K562 (cell line): ENCODE data around the gene TRPC1. TPM values are rescaled to one million over a fixed set of nuclear protein-coding genes. Genes with fewer than 3 reads are reported as not detected.

Source experiments
- ATAC-seq: fragments of 200-7000 bp; cut with Tn5 transposase; 3 replicates; pipeline ENCODE4 v1.9.1; 2020; ENCODE audit warnings: moderate library complexity
- BruUV-seq: library from RNA; stranded (reverse); fragments of 400-500 nt; replicated peaks from 2 replicates; lab custom pipeline; 2021; lab: Mats Ljungman, UMichigan
- CTCF ChIA-PET: fragments of 300-600 bp; formaldehyde crosslinking; extraction: SDS; loops from one replicate; lab custom pipeline; 2021; ENCODE audit warnings: low intra/inter-chr PET ratio; lab: Yijun Ruan, JAX
- POLR2A ChIA-PET: fragments of 300-600, 350-650 bp; sonication (Branson Sonifier 250); formaldehyde crosslinking; extraction: SDS; loops from one replicate; lab custom pipeline; 2021; ENCODE audit warnings: antibody characterized with exemption, inconsistent platforms; lab: Yijun Ruan, JAX
- DNase-seq, 4 experiments: peaks; one replicate each; pipeline versions ENCODE4 v3.0.0 to v3.0.0-alpha.2; 2011 to 2018; ENCODE audit warnings: low spot score in 3 of 4, mixed read lengths in 3 of 4; ENCODE audit errors: extremely low read depth in 1 of 4
- FAIRE-seq: peaks from 2 replicates; lab custom pipeline; 2011; peaks lifted over from hg19 to GRCh38; lab: Jason Lieb, UNC
- H2AFZ ChIP-seq: 2 replicates; pipeline ENCODE4 v1.6.0; 2011; ENCODE audit warnings: low read depth, low read length, control low read depth, inconsistent platforms
- H3K27ac ChIP-seq: fragments of 200-600 bp; 3 replicates; pipeline ENCODE4 v1.8.0; 2011; ENCODE audit warnings: low read depth, mild to moderate bottlenecking, control low read depth, inconsistent platforms, low read length, moderate library complexity, mixed read lengths; ENCODE audit errors: extremely low read depth
- H3K27me3 ChIP-seq, 2 experiments: fragments of 300-600 bp in 1 of 2; 2 replicates in 1 of 2; 3 replicates in 1 of 2; pipeline versions ENCODE4 v1.6.0 to v1.8.0; 2011; ENCODE audit warnings: inconsistent platforms in 2 of 2, low read length in 2 of 2, mild to moderate bottlenecking in 1 of 2, mixed read lengths in 1 of 2, moderate library complexity in 1 of 2; ENCODE audit not compliant: control insufficient read depth in 2 of 2, insufficient read depth in 2 of 2
- H3K36me3 ChIP-seq: fragments of 300-600 bp; 3 replicates; pipeline ENCODE4 v1.8.0; 2011; ENCODE audit warnings: mild to moderate bottlenecking, low read length, inconsistent platforms; ENCODE audit not compliant: control insufficient read depth, insufficient read depth
- H3K4me1 ChIP-seq, 2 experiments: fragments of 200-600 bp in 1 of 2; replicated peaks in 1 of 2; 2 replicates in 1 of 2; 3 replicates in 1 of 2; pipeline versions ENCODE4 v1.5.1 to v1.8.0; 2011; ENCODE audit warnings: inconsistent platforms in 2 of 2, low read length in 2 of 2, mild to moderate bottlenecking in 1 of 2, mixed read lengths in 1 of 2, moderate library complexity in 1 of 2; ENCODE audit not compliant: control insufficient read depth in 2 of 2, insufficient read depth in 2 of 2
- H3K4me2 ChIP-seq: 2 replicates; pipeline ENCODE4 v1.6.1; 2011; ENCODE audit warnings: low read length, control low read depth, inconsistent platforms, mixed read lengths; ENCODE audit not compliant: insufficient read depth
- H3K4me3 ChIP-seq: fragments of 200-600 bp; sonication (generic), shearing (Covaris generic); 2 replicates; pipeline ENCODE4 v1.5.1; 2016; ENCODE audit warnings: control low read depth, inconsistent platforms
- H3K79me2 ChIP-seq: fragments of 200-600 bp; 3 replicates; pipeline ENCODE4 v1.8.0; 2011; ENCODE audit warnings: low read length, inconsistent platforms; ENCODE audit not compliant: control insufficient read depth, insufficient read depth
- H3K9ac ChIP-seq, 2 experiments: 2 replicates each; pipeline versions ENCODE4 v1.6.0 to v1.6.1; 2011; ENCODE audit warnings: low read depth in 2 of 2, low read length in 2 of 2, control low read depth in 1 of 2, inconsistent platforms in 1 of 2, mild to moderate bottlenecking in 1 of 2, mixed read lengths in 1 of 2; ENCODE audit not compliant: insufficient read depth in 1 of 2
- H3K9me1 ChIP-seq: one replicate; pipeline ENCODE4 v1.6.0; 2011; ENCODE audit warnings: inconsistent platforms, mild to moderate bottlenecking, low read length, moderate library complexity; ENCODE audit not compliant: control insufficient read depth, insufficient read depth
- H3K9me3 ChIP-seq: replicated peaks from 2 replicates; pipeline ENCODE4 v1.5.1; 2011; ENCODE audit warnings: low read depth, low read length, inconsistent platforms; ENCODE audit not compliant: control insufficient read depth, insufficient read depth
- H4K20me1 ChIP-seq: replicated peaks from 2 replicates; pipeline ENCODE4 v1.6.1; 2011; ENCODE audit warnings: low read length, inconsistent platforms, mixed read lengths; ENCODE audit not compliant: control insufficient read depth, insufficient read depth
- CEBPG ChIP-seq, 3 experiments: fragments of 200-800 bp in 1 of 3; sonication (Bioruptor generic) in 1 of 3; sonication (generic) in 1 of 3; formaldehyde crosslinking in 1 of 3; IDR thresholded peaks in 2 of 3; conservative IDR thresholded peaks in 1 of 3; 2 replicates each; pipeline versions ENCODE4 v1.6.1 to v1.8.0; 2016 to 2022; ENCODE audit warnings: missing compliant biosample characterization in 2 of 3, missing genetic modification characterization in 2 of 3, mild to moderate bottlenecking in 1 of 3, missing genetic modification reagents in 1 of 3
- EGR1 ChIP-seq: fragments of 450-650 bp; conservative IDR thresholded peaks from 2 replicates; pipeline ENCODE4 v1.6.1; 2017; ENCODE audit warnings: mild to moderate bottlenecking
- HDAC2 ChIP-seq: fragments of 450-650 bp; IDR thresholded peaks from 2 replicates; pipeline ENCODE4 v1.6.1; 2016; ENCODE audit warnings: mild to moderate bottlenecking
- NFRKB ChIP-seq: fragments of 450-650 bp; IDR thresholded peaks from 2 replicates; pipeline ENCODE4 v1.6.1; 2016; ENCODE audit warnings: low read depth
- SP2 ChIP-seq: IDR thresholded peaks from 2 replicates; pipeline ENCODE4 v1.6.1; 2011; ENCODE audit warnings: mild to moderate bottlenecking, low read depth, low read length, moderate library complexity; ENCODE audit not compliant: poor library complexity, severe bottlenecking; ENCODE audit errors: extremely low read depth
- SUPT5H ChIP-seq: fragments of 450-650 bp; IDR thresholded peaks from 2 replicates; pipeline ENCODE4 v1.6.1; 2016
- ZNF639 ChIP-seq, 2 experiments: fragments of 200-800 bp in 1 of 2; sonication (Bioruptor generic) in 1 of 2; sonication (generic) in 1 of 2; formaldehyde crosslinking in 1 of 2; IDR thresholded peaks in 1 of 2; conservative IDR thresholded peaks in 1 of 2; 2 replicates each; pipeline versions ENCODE4 v1.5.0 to v1.6.1; 2016 to 2020; ENCODE audit warnings: missing compliant biosample characterization in 1 of 2, missing genetic modification characterization in 1 of 2, missing genetic modification reagents in 1 of 2
- WGBS: fragments of 100-300 bp; shearing (Covaris generic); methylation state at CpG from one replicate; pipeline ENCODE4 v1.1.6; 2016; ENCODE audit warnings: low coverage, mixed read lengths; ENCODE audit not compliant: insufficient coverage; ENCODE audit errors: missing lambda C conversion rate; 5-methylcytosine and 5-hydroxymethylcytosine counted together
- in situ Hi-C: fragments of 300-500 bp; cut with MboI; formaldehyde crosslinking; loops from 4 replicates; pipeline ENCODE4 v1.15.0; 2018; ENCODE audit warnings: inconsistent platforms, mixed read lengths
- intact Hi-C: fragments of 100-400 bp; cut with micrococcal nuclease; formaldehyde crosslinking; loops from 2 replicates; pipeline ENCODE4 v1.14.2; 2022
- polyA plus RNA-seq, 8 experiments: library from polyadenylated mRNA; depleted of rRNA in 4 of 8; stranded (reverse) in 5 of 8; unstranded in 3 of 8; fragments of >200 nt; fragmentation: Nextera tagmentation in 2 of 8; fragmentation: Illumina TruSeq in 1 of 8; extraction: Ambion mirVana in 2 of 8; extraction: Trizol in 1 of 8; gene quantifications; 2 replicates each; pipeline versions ENCODE4 v1.2.1 to v1.2.3, GENCODE V29; 2011 to 2014; ENCODE audit warnings: inconsistent platforms in 1 of 8, missing spikeins in 1 of 8
- total RNA-seq, 7 experiments: library from RNA; depleted of rRNA in 6 of 7; stranded (reverse); fragments of >200 nt in 6 of 7; fragmentation: Illumina TruSeq in 2 of 7; extraction: Trizol in 2 of 7; gene quantifications; 2 replicates each; pipeline versions ENCODE4 v1.2.1 to v1.2.3, GENCODE V29; 2011 to 2021; ENCODE audit warnings: low replicate concordance in 1 of 7
- TF ChIP-seq, protein P1 (sequence below): sonication (generic); formaldehyde crosslinking; IDR thresholded peaks from 2 replicates; pipeline ENCODE4 v1.8.0; 2023; ENCODE audit warnings: missing genetic modification reagents, mild to moderate bottlenecking, borderline replicate concordance
- TF ChIP-seq, protein P2 (sequence below): fragments of 250-450 bp; sonication (Bioruptor Pico); IDR thresholded peaks from 2 replicates; pipeline ENCODE4 v1.8.0; 2021; ENCODE audit warnings: moderate library complexity, mild to moderate bottlenecking, inconsistent platforms

The TRPC1 gene
- total and polyA plus RNA-seq, 9 of the 15 experiments (the other 6 are each of a cell fraction or from before 2014, with no cell fraction given): 1.4 to 6.5 (median 3.0) TPM

DNA sequence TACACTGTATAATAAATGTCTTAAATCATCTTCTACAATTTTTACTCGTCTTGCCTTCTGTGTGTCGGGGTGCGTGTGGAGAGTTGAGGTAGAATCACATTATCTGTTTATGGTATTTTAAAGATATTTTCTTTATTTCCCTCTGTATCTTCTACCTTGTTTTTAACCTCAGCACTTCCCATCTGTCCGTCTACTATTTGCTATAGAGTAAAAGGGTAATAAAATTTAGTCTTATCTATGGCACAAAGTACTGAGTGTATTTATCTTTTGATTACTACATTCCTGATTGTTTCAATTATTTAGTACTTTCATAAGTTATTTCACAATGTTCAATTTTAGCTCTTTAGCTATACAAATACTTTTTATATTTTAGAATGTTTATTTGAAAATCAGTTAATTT lies 62.2 kb downstream of the TRPC1 start:
- Histone ChIP-seq H3K4me3 (no peak overlapping the region), H4K20me1 (no peaks in the 10 kb centered on the region), H3K79me2 (no peaks in the 10 kb centered on the region), H3K4me1 (peaks cover 0 to 14% of the 10 kb centered on the region in 2 experiments; a peak in 3 of 5 replicates)
- TF ChIP-seq, protein P1, sequence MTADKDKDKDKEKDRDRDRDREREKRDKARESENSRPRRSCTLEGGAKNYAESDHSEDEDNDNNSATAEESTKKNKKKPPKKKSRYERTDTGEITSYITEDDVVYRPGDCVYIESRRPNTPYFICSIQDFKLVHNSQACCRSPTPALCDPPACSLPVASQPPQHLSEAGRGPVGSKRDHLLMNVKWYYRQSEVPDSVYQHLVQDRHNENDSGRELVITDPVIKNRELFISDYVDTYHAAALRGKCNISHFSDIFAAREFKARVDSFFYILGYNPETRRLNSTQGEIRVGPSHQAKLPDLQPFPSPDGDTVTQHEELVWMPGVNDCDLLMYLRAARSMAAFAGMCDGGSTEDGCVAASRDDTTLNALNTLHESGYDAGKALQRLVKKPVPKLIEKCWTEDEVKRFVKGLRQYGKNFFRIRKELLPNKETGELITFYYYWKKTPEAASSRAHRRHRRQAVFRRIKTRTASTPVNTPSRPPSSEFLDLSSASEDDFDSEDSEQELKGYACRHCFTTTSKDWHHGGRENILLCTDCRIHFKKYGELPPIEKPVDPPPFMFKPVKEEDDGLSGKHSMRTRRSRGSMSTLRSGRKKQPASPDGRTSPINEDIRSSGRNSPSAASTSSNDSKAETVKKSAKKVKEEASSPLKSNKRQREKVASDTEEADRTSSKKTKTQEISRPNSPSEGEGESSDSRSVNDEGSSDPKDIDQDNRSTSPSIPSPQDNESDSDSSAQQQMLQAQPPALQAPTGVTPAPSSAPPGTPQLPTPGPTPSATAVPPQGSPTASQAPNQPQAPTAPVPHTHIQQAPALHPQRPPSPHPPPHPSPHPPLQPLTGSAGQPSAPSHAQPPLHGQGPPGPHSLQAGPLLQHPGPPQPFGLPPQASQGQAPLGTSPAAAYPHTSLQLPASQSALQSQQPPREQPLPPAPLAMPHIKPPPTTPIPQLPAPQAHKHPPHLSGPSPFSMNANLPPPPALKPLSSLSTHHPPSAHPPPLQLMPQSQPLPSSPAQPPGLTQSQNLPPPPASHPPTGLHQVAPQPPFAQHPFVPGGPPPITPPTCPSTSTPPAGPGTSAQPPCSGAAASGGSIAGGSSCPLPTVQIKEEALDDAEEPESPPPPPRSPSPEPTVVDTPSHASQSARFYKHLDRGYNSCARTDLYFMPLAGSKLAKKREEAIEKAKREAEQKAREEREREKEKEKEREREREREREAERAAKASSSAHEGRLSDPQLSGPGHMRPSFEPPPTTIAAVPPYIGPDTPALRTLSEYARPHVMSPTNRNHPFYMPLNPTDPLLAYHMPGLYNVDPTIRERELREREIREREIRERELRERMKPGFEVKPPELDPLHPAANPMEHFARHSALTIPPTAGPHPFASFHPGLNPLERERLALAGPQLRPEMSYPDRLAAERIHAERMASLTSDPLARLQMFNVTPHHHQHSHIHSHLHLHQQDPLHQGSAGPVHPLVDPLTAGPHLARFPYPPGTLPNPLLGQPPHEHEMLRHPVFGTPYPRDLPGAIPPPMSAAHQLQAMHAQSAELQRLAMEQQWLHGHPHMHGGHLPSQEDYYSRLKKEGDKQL (CRISPR knock-in tag): no peak
- TF ChIP-seq NFRKB (no peak), ZNF639 (CRISPR knock-in tag; conservative IDR thresholded peaks at IDR 0.05 in 1 of 2, IDR thresholded peaks at IDR 0.05 in 1 of 2) (no peak), HDAC2 (no peak), CEBPG (CRISPR knock-in tag; IDR thresholded peaks at IDR 0.05) (no peak), CEBPG (tag; conservative IDR thresholded peaks at IDR 0.05 in 1 of 2, IDR thresholded peaks at IDR 0.05 in 1 of 2) (no peak), SP2 (no peak), SUPT5H (no peak), EGR1 (no peak)
- TF ChIP-seq, protein P2, sequence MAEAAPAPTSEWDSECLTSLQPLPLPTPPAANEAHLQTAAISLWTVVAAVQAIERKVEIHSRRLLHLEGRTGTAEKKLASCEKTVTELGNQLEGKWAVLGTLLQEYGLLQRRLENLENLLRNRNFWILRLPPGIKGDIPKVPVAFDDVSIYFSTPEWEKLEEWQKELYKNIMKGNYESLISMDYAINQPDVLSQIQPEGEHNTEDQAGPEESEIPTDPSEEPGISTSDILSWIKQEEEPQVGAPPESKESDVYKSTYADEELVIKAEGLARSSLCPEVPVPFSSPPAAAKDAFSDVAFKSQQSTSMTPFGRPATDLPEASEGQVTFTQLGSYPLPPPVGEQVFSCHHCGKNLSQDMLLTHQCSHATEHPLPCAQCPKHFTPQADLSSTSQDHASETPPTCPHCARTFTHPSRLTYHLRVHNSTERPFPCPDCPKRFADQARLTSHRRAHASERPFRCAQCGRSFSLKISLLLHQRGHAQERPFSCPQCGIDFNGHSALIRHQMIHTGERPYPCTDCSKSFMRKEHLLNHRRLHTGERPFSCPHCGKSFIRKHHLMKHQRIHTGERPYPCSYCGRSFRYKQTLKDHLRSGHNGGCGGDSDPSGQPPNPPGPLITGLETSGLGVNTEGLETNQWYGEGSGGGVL (CRISPR knock-in tag): no peak
- TF ChIP-seq, all 486 proteins: peak for 0
- FAIRE-seq (no peak), DNase-seq (no peak), ATAC-seq (no peak)
- Histone ChIP-seq H3K4me2 (no peak overlapping the region), H3K36me3 (no peaks in the 10 kb centered on the region), H3K9me3 (no peaks in the 10 kb centered on the region), H3K27ac (no peak overlapping the region), H3K9me1 (no peaks in the 10 kb centered on the region), H2AFZ (no peak overlapping the region), H3K9ac (no peak overlapping the region), H3K27me3 (no peaks in the 10 kb centered on the region)
- intact Hi-C loops: no loop called here
- in situ Hi-C loops: no loop called here
- ChIA-PET CTCF (no interaction called here), POLR2A (no interaction called here)
- WGBS: 76% methylated on average over 4 of the region's 4 CpGs
- BruUV-seq: no TSS peak
